ENCODE results near the gene GSX1. TPM values are rescaled to one million over a fixed set of nuclear protein-coding genes. Genes with fewer than 3 reads are reported as not detected.

GSX1 gene
- total and polyA plus RNA-seq, 4 donors: not detected

DNA sequence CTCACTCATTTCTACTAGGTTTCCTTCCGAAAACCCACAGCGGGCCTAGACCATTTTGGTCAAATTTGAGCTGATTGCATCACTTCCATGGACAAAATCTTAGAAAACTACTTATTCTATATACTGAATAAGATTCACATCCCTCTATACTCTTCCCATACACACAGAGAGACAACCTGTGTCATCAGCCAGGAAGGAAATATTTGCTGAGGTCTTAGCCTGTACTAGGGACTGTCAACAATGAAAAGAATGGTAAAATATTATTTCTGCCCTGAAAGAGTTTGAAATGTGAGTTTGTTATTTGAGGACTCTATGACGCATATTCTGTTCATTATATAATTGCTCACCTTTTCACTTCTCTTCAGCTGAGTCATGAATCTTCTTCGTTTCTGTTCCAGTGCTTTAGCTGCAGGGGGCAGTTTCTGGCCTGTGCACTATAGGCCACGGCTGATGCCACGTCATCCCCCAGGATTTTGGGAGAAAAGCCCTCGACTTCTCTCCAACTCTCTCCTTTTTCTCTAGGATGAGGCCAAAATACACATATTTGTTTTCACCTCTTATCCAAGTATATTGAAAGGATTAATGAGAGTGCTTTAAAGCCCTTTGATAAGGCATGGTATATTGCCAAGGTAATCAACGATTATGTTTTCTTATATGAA is 47.7 kb downstream of the GSX1 start:
- no peak overlapping the region for H3K4me3 ChIP-seq (ENCODE audit: low read depth in 1 of 3, low read length in 3 of 3)
- DNase-seq (ENCODE audit: low spot score): no peak
- H3K9ac ChIP-seq (ENCODE audit: low read depth in 1 of 2, low read length in 2 of 2): no peak overlapping the region
- H3K4me1 ChIP-seq (ENCODE audit: control insufficient read depth in 4 of 4, insufficient read depth in 4 of 4, low read length in 3 of 4): no peaks in the 10 kb centered on the region
- H3K27ac ChIP-seq (ENCODE audit: low read depth in 1 of 2, low read length in 2 of 2): no peak overlapping the region
- WGBS: 76% methylated on average over 8 of the region's 8 CpGs
- H3K36me3 ChIP-seq (ENCODE audit: control insufficient read depth in 4 of 4, insufficient read depth in 3 of 4, low read depth in 1 of 4, low read length in 3 of 4): no peaks in the 10 kb centered on the region
- no peak for TF ChIP-seq YY1 (IDR thresholded peaks at IDR 0.05)
- TF ChIP-seq SP1 (IDR thresholded peaks at IDR 0.05): no peak
- TF ChIP-seq EGR1 (IDR thresholded peaks at IDR 0.05; ENCODE audit: low read depth in 2 of 2): no peak
- TF ChIP-seq RXRA (IDR thresholded peaks at IDR 0.05): no peak
- no peak for TF ChIP-seq FOXA2 (IDR thresholded peaks at IDR 0.05)
- TF ChIP-seq, protein P1, sequence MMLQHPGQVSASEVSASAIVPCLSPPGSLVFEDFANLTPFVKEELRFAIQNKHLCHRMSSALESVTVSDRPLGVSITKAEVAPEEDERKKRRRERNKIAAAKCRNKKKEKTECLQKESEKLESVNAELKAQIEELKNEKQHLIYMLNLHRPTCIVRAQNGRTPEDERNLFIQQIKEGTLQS (IDR thresholded peaks at IDR 0.05): no peak
- TF ChIP-seq TAF1 (conservative IDR thresholded peaks at IDR 0.05): no peak
- TF ChIP-seq FOXA1 (IDR thresholded peaks at IDR 0.05): no peak
- TF ChIP-seq, protein P2, sequence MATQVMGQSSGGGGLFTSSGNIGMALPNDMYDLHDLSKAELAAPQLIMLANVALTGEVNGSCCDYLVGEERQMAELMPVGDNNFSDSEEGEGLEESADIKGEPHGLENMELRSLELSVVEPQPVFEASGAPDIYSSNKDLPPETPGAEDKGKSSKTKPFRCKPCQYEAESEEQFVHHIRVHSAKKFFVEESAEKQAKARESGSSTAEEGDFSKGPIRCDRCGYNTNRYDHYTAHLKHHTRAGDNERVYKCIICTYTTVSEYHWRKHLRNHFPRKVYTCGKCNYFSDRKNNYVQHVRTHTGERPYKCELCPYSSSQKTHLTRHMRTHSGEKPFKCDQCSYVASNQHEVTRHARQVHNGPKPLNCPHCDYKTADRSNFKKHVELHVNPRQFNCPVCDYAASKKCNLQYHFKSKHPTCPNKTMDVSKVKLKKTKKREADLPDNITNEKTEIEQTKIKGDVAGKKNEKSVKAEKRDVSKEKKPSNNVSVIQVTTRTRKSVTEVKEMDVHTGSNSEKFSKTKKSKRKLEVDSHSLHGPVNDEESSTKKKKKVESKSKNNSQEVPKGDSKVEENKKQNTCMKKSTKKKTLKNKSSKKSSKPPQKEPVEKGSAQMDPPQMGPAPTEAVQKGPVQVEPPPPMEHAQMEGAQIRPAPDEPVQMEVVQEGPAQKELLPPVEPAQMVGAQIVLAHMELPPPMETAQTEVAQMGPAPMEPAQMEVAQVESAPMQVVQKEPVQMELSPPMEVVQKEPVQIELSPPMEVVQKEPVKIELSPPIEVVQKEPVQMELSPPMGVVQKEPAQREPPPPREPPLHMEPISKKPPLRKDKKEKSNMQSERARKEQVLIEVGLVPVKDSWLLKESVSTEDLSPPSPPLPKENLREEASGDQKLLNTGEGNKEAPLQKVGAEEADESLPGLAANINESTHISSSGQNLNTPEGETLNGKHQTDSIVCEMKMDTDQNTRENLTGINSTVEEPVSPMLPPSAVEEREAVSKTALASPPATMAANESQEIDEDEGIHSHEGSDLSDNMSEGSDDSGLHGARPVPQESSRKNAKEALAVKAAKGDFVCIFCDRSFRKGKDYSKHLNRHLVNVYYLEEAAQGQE (IDR thresholded peaks at IDR 0.05): no peak
- H3K27me3 ChIP-seq (ENCODE audit: control insufficient read depth in 4 of 4, insufficient read depth in 4 of 4, low read length in 3 of 4): peaks cover 0 to 2% (median under 1%) of the 10 kb centered on the region in 4 donors
- no peaks in the 10 kb centered on the region for H3K9me3 ChIP-seq (ENCODE audit: control insufficient read depth in 4 of 4, low read length in 3 of 4)

DNA sequence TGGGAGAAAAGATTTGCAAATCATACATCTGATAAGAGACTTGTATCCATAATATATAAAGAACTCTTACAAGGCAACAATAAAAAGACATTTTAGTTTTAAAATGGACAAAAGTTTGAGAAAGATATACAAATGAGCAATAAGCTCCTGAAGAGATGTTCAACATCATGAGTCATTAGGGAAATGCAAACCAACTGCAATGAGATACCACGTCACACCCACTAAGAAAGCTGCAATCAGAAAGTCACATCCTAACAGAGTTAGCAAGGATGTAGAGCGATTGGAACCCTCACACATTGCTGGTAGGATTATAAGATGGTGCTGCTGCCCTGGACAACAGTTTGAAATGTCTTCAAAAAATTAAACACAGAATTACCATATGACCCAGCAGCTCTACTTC is 50.3 kb downstream of the GSX1 start:
- peaks cover 0 to 2% (median 0%) of the 10 kb centered on the region in 4 donors for H3K27me3 ChIP-seq (ENCODE audit: control insufficient read depth in 4 of 4, insufficient read depth in 4 of 4, low read length in 3 of 4)
- TF ChIP-seq, protein P3, sequence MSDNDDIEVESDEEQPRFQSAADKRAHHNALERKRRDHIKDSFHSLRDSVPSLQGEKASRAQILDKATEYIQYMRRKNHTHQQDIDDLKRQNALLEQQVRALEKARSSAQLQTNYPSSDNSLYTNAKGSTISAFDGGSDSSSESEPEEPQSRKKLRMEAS (IDR thresholded peaks at IDR 0.05): no peak
- TF ChIP-seq HNF4A (conservative IDR thresholded peaks at IDR 0.05): no peak
- no peak for TF ChIP-seq HNF4G (IDR thresholded peaks at IDR 0.05)
- no peak for TF ChIP-seq YY1 (IDR thresholded peaks at IDR 0.05)
- TF ChIP-seq FOXA1 (IDR thresholded peaks at IDR 0.05): no peak
- no peak for TF ChIP-seq JUND (IDR thresholded peaks at IDR 0.05)
- TF ChIP-seq, protein P4, sequence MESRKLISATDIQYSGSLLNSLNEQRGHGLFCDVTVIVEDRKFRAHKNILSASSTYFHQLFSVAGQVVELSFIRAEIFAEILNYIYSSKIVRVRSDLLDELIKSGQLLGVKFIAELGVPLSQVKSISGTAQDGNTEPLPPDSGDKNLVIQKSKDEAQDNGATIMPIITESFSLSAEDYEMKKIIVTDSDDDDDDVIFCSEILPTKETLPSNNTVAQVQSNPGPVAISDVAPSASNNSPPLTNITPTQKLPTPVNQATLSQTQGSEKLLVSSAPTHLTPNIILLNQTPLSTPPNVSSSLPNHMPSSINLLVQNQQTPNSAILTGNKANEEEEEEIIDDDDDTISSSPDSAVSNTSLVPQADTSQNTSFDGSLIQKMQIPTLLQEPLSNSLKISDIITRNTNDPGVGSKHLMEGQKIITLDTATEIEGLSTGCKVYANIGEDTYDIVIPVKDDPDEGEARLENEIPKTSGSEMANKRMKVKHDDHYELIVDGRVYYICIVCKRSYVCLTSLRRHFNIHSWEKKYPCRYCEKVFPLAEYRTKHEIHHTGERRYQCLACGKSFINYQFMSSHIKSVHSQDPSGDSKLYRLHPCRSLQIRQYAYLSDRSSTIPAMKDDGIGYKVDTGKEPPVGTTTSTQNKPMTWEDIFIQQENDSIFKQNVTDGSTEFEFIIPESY (IDR thresholded peaks at IDR 0.05): no peak
- TF ChIP-seq, protein P1 (IDR thresholded peaks at IDR 0.05): no peak
- no peak for TF ChIP-seq RXRA (IDR thresholded peaks at IDR 0.05)
- no peak for TF ChIP-seq SP1 (IDR thresholded peaks at IDR 0.05)
- H3K9ac ChIP-seq (ENCODE audit: low read depth in 1 of 2, low read length in 2 of 2): no peak overlapping the region
- no peaks in the 10 kb centered on the region for H3K4me1 ChIP-seq (ENCODE audit: control insufficient read depth in 4 of 4, insufficient read depth in 4 of 4, low read length in 3 of 4)
- H3K9me3 ChIP-seq (ENCODE audit: control insufficient read depth in 4 of 4, low read length in 3 of 4): no peaks in the 10 kb centered on the region
- H3K4me3 ChIP-seq (ENCODE audit: low read depth in 1 of 3, low read length in 3 of 3): no peak overlapping the region
- no peak for DNase-seq (ENCODE audit: low spot score)
- WGBS: 78% methylated on average over 2 of the region's 2 CpGs
- H3K36me3 ChIP-seq (ENCODE audit: control insufficient read depth in 4 of 4, insufficient read depth in 3 of 4, low read depth in 1 of 4, low read length in 3 of 4): no peaks in the 10 kb centered on the region
- no peak overlapping the region for H3K27ac ChIP-seq (ENCODE audit: low read depth in 1 of 2, low read length in 2 of 2)

Small RNA genes lying within 50 kb of the gene (small RNA-seq; reads per million reads assigned to genes)
- not detected for gene RNU6-73P

Other genes starting within 250 kb of the GSX1 start
- gene LNX2, start 172.0 kb upstream of the GSX1 start, total RNA-seq: 10 to 100 TPM; 13.8 to 25.9 TPM
- 10 to 100 TPM in 1 of 2 donors, 1 to 10 TPM in 1; 6.2 to 12.8 TPM for gene LNX2, start 172.0 kb upstream of the GSX1 start, polyA plus RNA-seq
- 10 to 100 TPM; 33.8 to 45.0 TPM for gene POLR1D, start 170.6 kb upstream of the GSX1 start, total RNA-seq
- gene POLR1D, start 170.6 kb upstream of the GSX1 start, polyA plus RNA-seq: 10 to 100 TPM; 31.4 to 33.3 TPM
- under 1 TPM in 1 of 2 donors, not detected in 1; 0.08 TPM for gene PDX1, start 127.5 kb downstream of the GSX1 start, total RNA-seq
- gene PDX1, start 127.5 kb downstream of the GSX1 start, polyA plus RNA-seq: under 1 TPM; 0.10 to 0.16 TPM
- gene CDX2, start 176.8 kb downstream of the GSX1 start, total RNA-seq: not detected
- gene CDX2, start 176.8 kb downstream of the GSX1 start, polyA plus RNA-seq: not detected
- not detected for gene URAD, start 196.2 kb downstream of the GSX1 start, total RNA-seq
- gene URAD, start 196.2 kb downstream of the GSX1 start, polyA plus RNA-seq: not detected

All from liver (tissue), 10 donors.